ENCODE data around the gene GNB4. TPM values are rescaled to one million over a fixed set of nuclear protein-coding genes. Genes with fewer than 3 reads are reported as not detected.

Gene GNB4
- total RNA-seq, 1 donor from 2014 or later = 85.7 TPM

- Histone ChIP-seq H3K4me1 (ENCODE audit: insufficient read depth, low read length) (no peaks in the 10 kb centered on the region), H3K4me3 (ENCODE audit: insufficient read depth, low read depth, low read length) (no peak overlapping the region), H3K9ac (ENCODE audit: low read length) (no peak overlapping the region), H3K27me3 (ENCODE audit: insufficient read depth, low read length) (peaks cover 5% of the 10 kb centered on the region), H3K36me3 (ENCODE audit: insufficient read depth, low read length) (no peaks in the 10 kb centered on the region), H3K27ac (ENCODE audit: low read depth, low read length) (no peak overlapping the region), H3K79me2 (ENCODE audit: insufficient read depth, low read length) (no peaks in the 10 kb centered on the region), H2AFZ (ENCODE audit: low read depth, low read length) (no peak overlapping the region), H4K20me1 (ENCODE audit: insufficient read depth, low read length) (no peaks in the 10 kb centered on the region), H3K9me3 (ENCODE audit: insufficient read depth, low read depth, low read length) (no peaks in the 10 kb centered on the region), H3K4me2 (ENCODE audit: low read length) (no peak overlapping the region)
- H3K36me3 Mint-ChIP-seq (ENCODE audit: low read depth, unreplicated experiment) = no peaks in the 10 kb centered on the region
- peaks cover 1% of the 10 kb centered on the region for H3K27me3 Mint-ChIP-seq (ENCODE audit: low read depth, unreplicated experiment)
- H3K9me3 Mint-ChIP-seq (ENCODE audit: unreplicated experiment) = no peaks in the 10 kb centered on the region
- no peak for TF ChIP-seq CTCF (IDR thresholded peaks at IDR 0.05; ENCODE audit: insufficient read depth, low read depth, low read length)
- no peak for TF ChIP-seq EZH2 (IDR thresholded peaks at IDR 0.05; ENCODE audit: insufficient read depth, low read length)
- DNase-seq (ENCODE audit: low read depth) = no peak
- FAIRE-seq = no peak
- no peak overlapping the region for H3K27ac Mint-ChIP-seq (ENCODE audit: unreplicated experiment)
- H3K4me1 Mint-ChIP-seq (ENCODE audit: low read depth, unreplicated experiment) = peaks cover 10% of the 10 kb centered on the region
- H3K4me3 Mint-ChIP-seq (ENCODE audit: unreplicated experiment) = no peak overlapping the region
Measured at GRCh38 chr3:179460260-179460659, 9.0 kb upstream of the GNB4 start.

DNA sequence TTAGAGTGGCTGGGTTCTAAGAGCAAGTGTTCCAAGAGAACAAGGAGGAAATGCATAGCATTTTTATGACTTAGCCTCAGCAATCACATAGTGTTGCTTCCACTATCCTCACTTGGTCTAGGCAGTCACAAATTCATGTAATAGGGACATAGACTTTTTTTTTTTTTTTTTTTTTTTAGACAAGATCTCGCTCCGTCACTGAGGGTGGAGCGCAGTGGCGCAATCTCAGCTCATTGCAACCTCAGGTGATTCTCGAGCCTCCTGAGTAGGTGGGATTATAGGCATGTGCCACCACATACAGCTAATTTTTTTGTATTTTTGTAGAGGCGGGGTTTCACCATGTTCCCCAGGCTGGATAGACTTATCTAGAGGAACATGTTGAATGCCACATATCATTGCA lies 4.7 kb upstream of the GNB4 start:
- TF ChIP-seq CTCF (IDR thresholded peaks at IDR 0.05; ENCODE audit: insufficient read depth, low read depth, low read length) = no peak
- no peak for TF ChIP-seq EZH2 (IDR thresholded peaks at IDR 0.05; ENCODE audit: insufficient read depth, low read length)
- Histone ChIP-seq H3K4me3 (ENCODE audit: insufficient read depth, low read depth, low read length) (no peak overlapping the region), H3K4me1 (ENCODE audit: insufficient read depth, low read length) (peaks cover 9% of the 10 kb centered on the region), H3K27ac (ENCODE audit: low read depth, low read length) (no peak overlapping the region), H3K4me2 (ENCODE audit: low read length) (no peak overlapping the region), H3K27me3 (ENCODE audit: insufficient read depth, low read length) (peaks cover 2% of the 10 kb centered on the region), H3K36me3 (ENCODE audit: insufficient read depth, low read length) (no peaks in the 10 kb centered on the region), H3K9ac (ENCODE audit: low read length) (no peak overlapping the region), H4K20me1 (ENCODE audit: insufficient read depth, low read length) (no peaks in the 10 kb centered on the region), H3K9me3 (ENCODE audit: insufficient read depth, low read depth, low read length) (no peaks in the 10 kb centered on the region), H2AFZ (ENCODE audit: low read depth, low read length) (no peak overlapping the region), H3K79me2 (ENCODE audit: insufficient read depth, low read length) (peaks cover under 1% of the 10 kb centered on the region)
- peaks cover 2% of the 10 kb centered on the region for H3K27me3 Mint-ChIP-seq (ENCODE audit: low read depth, unreplicated experiment)
- DNase-seq (ENCODE audit: low read depth) = no peak
- no peak for FAIRE-seq
- H3K4me1 Mint-ChIP-seq (ENCODE audit: low read depth, unreplicated experiment) = peaks cover 20% of the 10 kb centered on the region
- H3K9me3 Mint-ChIP-seq (ENCODE audit: unreplicated experiment) = no peaks in the 10 kb centered on the region
- peak overlapping the region; percentile 28 for H3K27ac Mint-ChIP-seq (ENCODE audit: unreplicated experiment)
- no peak overlapping the region for H3K4me3 Mint-ChIP-seq (ENCODE audit: unreplicated experiment)
- no peaks in the 10 kb centered on the region for H3K36me3 Mint-ChIP-seq (ENCODE audit: low read depth, unreplicated experiment)

DNA sequence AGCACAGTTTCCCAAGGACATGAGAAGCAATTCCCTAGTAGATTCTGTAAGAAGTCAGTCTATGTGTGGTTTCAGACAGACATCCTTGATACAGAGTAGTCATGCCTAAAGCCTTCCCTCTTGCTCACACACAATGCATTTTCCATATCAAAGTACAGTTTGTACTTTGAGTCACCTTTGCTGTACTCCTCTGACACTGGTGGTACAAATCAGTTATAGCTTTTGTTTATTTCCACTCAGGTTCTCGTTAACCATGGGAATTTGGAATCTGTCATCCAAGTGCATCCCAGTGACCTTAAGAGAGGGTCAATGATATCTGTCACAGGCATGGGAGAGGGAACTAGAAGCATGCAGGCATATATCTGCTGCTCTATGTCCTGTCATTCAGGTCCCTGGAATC lies 3.6 kb upstream of the GNB4 start:
- peaks cover 9% of the 10 kb centered on the region for H3K4me1 ChIP-seq (ENCODE audit: insufficient read depth, low read length)
- H3K4me3 ChIP-seq (ENCODE audit: insufficient read depth, low read depth, low read length) = no peak overlapping the region
- no peaks in the 10 kb centered on the region for H4K20me1 ChIP-seq (ENCODE audit: insufficient read depth, low read length)
- Mint-ChIP-seq H3K36me3 (ENCODE audit: low read depth, unreplicated experiment) (no peaks in the 10 kb centered on the region), H3K27ac (ENCODE audit: unreplicated experiment) (no peak overlapping the region), H3K9me3 (ENCODE audit: unreplicated experiment) (no peaks in the 10 kb centered on the region), H3K4me1 (ENCODE audit: low read depth, unreplicated experiment) (peaks cover 20% of the 10 kb centered on the region), H3K4me3 (ENCODE audit: unreplicated experiment) (no peak overlapping the region), H3K27me3 (ENCODE audit: low read depth, unreplicated experiment) (peaks cover 2% of the 10 kb centered on the region)
- no peak for FAIRE-seq
- no peak overlapping the region for H2AFZ ChIP-seq (ENCODE audit: low read depth, low read length)
- no peak overlapping the region for H3K4me2 ChIP-seq (ENCODE audit: low read length)
- no peak overlapping the region for H3K27ac ChIP-seq (ENCODE audit: low read depth, low read length)
- no peak overlapping the region for H3K9ac ChIP-seq (ENCODE audit: low read length)
- peaks cover 2% of the 10 kb centered on the region for H3K27me3 ChIP-seq (ENCODE audit: insufficient read depth, low read length)
- no peaks in the 10 kb centered on the region for H3K9me3 ChIP-seq (ENCODE audit: insufficient read depth, low read depth, low read length)
- TF ChIP-seq EZH2 (IDR thresholded peaks at IDR 0.05; ENCODE audit: insufficient read depth, low read length) (no peak), CTCF (IDR thresholded peaks at IDR 0.05; ENCODE audit: insufficient read depth, low read depth, low read length) (no peak)
- peaks cover 11% of the 10 kb centered on the region for H3K79me2 ChIP-seq (ENCODE audit: insufficient read depth, low read length)
- H3K36me3 ChIP-seq (ENCODE audit: insufficient read depth, low read length) = no peaks in the 10 kb centered on the region
- no peak for DNase-seq (ENCODE audit: low read depth)

Data from astrocyte (in vitro differentiated cells and primary cell).